T-helper 9 cell (primary cell): ENCODE measurements around the gene MAMDC2.
"Not testable (repeated sequence)": the region's sequence is repeated elsewhere in the genome, so short reads cannot be mapped to it uniquely, and the experiment has no call there.

ENCODE experiments used
- DNase-seq: peaks from one replicate; pipeline ENCODE4 v3.0.0-alpha.2; 2020

The MAMDC2 gene

GRCh38 chr9:70137577-70137976 is 93.9 kb downstream of the MAMDC2 start:
- no peak for DNase-seq

GRCh38 chr9:70142101-70142500 is 98.5 kb downstream of the MAMDC2 start:
- no peak for DNase-seq

GRCh38 chr9:70143394-70144130 is 99.9 kb downstream of the MAMDC2 start:
- no peak for DNase-seq

GRCh38 chr9:70144131-70144503 is 100.5 kb downstream of the MAMDC2 start:
- DNase-seq: no peak

- DNase-seq: no peak
Measured at GRCh38 chr9:70145981-70146380, 102.3 kb downstream of the MAMDC2 start.

GRCh38 chr9:70147196-70147595 is 103.5 kb downstream of the MAMDC2 start:
- no peak for DNase-seq

GRCh38 chr9:70147651-70148050 is 104.0 kb downstream of the MAMDC2 start:
- no peak for DNase-seq

GRCh38 chr9:70152350-70152749 is 108.7 kb downstream of the MAMDC2 start:
- no peak for DNase-seq

- no peak for DNase-seq
Measured at GRCh38 chr9:70156729-70157128, 113.1 kb downstream of the MAMDC2 start.

- no peak for DNase-seq
Measured at GRCh38 chr9:70159630-70160029, 116.0 kb downstream of the MAMDC2 start.

GRCh38 chr9:70160686-70161600 is 117.3 kb downstream of the MAMDC2 start:
- no peak for DNase-seq

GRCh38 chr9:70165006-70165602 is 121.5 kb downstream of the MAMDC2 start:
- DNase-seq: no peak

- DNase-seq: no peak
Measured at GRCh38 chr9:70168521-70168920, 124.9 kb downstream of the MAMDC2 start.

GRCh38 chr9:70169222-70169621 is 125.6 kb downstream of the MAMDC2 start:
- DNase-seq: no peak

- DNase-seq: no peak
Measured at GRCh38 chr9:70170151-70170790, 126.6 kb downstream of the MAMDC2 start.

GRCh38 chr9:70172532-70172931 is 128.9 kb downstream of the MAMDC2 start:
- DNase-seq: no peak

- no peak for DNase-seq
Measured at GRCh38 chr9:70177121-70177520, 133.5 kb downstream of the MAMDC2 start.

GRCh38 chr9:70192707-70193106 is 149.1 kb downstream of the MAMDC2 start:
- no peak for DNase-seq

GRCh38 chr9:70195456-70195855 is 151.8 kb downstream of the MAMDC2 start:
- no peak for DNase-seq

- no peak for DNase-seq
Measured at GRCh38 chr9:70197216-70198044, 153.8 kb downstream of the MAMDC2 start.

- not testable (repeated sequence) for DNase-seq
Measured at GRCh38 chr9:70204743-70205142, 161.1 kb downstream of the MAMDC2 start.

- DNase-seq: no peak
Measured at GRCh38 chr9:70205366-70206020, 161.8 kb downstream of the MAMDC2 start.
